ENCODE data around the gene MARCKS. TPM values are rescaled to one million over a fixed set of nuclear protein-coding genes. Genes with fewer than 3 reads are reported as not detected.

MARCKS gene
- total RNA-seq, 2 experiments from 2014 or later, result 0.47 to 0.83 TPM

DNA sequence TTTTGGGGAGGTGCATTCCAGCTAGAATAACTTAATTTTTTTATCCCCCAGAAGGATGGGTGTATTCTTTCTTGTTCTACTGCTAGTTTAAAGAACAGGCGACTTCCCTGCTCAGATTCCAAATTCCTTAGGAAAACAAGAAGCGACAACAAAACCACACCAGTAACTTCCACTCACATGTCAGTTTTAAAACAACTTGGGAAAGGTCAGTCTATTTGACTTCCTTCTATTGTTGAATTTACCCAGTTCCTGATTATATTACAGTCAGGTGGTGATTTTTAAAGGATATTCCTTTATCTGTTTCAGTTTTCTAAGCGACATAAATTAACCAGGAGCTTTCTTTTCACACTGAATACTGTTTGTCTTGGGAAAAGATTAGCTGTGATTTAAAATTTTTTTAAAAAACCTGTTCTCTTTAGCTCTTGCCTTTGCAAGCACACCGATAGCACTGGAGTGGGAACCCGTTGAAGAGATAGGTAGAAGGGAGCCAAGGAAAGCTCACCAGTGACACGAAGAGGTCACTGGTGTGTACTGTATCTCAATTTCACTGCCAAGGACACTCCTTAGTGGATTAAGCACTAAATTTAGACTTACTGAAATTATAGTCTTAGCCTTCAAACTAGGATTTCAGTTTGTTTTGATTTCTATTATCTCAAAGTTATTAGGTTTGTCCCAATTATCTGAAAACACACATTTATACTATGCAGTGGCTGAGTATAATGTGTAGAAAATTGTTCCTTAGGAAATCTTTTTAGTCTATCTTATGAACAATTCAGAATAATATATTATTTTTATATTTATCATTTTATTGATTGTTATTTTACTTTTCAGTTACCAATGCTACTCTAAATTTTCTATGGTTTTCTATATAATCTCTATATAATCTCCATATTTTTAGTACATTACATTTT is 22.3 kb downstream of the MARCKS start:
- peaks cover 26% of the 10 kb centered on the region for H3K27me3 Mint-ChIP-seq
- no peak overlapping the region for H3K27ac Mint-ChIP-seq
- ATAC-seq (peak; percentile 80), DNase-seq (peak; percentile 25)
- intact Hi-C loops (cut with micrococcal nuclease), result no loop called here
- H3K9me3 Mint-ChIP-seq, result no peaks in the 10 kb centered on the region
- H3K4me3 Mint-ChIP-seq, result no peak overlapping the region
- H3K4me1 Mint-ChIP-seq (ENCODE audit: low read depth), result no peaks in the 10 kb centered on the region
- no peaks in the 10 kb centered on the region for H3K36me3 Mint-ChIP-seq (ENCODE audit: low read depth)
- ChIA-PET CTCF (interaction anchor here (0.6 to 1.0 kb wide), 3 partner anchors 10 to 215 kb away, joined by 3 to 4 read pairs (median 3); no protein-coding TSS in a partner anchor), POLR2A (no interaction called here)
- TF ChIP-seq, protein P1, sequence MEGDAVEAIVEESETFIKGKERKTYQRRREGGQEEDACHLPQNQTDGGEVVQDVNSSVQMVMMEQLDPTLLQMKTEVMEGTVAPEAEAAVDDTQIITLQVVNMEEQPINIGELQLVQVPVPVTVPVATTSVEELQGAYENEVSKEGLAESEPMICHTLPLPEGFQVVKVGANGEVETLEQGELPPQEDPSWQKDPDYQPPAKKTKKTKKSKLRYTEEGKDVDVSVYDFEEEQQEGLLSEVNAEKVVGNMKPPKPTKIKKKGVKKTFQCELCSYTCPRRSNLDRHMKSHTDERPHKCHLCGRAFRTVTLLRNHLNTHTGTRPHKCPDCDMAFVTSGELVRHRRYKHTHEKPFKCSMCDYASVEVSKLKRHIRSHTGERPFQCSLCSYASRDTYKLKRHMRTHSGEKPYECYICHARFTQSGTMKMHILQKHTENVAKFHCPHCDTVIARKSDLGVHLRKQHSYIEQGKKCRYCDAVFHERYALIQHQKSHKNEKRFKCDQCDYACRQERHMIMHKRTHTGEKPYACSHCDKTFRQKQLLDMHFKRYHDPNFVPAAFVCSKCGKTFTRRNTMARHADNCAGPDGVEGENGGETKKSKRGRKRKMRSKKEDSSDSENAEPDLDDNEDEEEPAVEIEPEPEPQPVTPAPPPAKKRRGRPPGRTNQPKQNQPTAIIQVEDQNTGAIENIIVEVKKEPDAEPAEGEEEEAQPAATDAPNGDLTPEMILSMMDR (IDR thresholded peaks at IDR 0.05), result peak; percentile 45

DNA sequence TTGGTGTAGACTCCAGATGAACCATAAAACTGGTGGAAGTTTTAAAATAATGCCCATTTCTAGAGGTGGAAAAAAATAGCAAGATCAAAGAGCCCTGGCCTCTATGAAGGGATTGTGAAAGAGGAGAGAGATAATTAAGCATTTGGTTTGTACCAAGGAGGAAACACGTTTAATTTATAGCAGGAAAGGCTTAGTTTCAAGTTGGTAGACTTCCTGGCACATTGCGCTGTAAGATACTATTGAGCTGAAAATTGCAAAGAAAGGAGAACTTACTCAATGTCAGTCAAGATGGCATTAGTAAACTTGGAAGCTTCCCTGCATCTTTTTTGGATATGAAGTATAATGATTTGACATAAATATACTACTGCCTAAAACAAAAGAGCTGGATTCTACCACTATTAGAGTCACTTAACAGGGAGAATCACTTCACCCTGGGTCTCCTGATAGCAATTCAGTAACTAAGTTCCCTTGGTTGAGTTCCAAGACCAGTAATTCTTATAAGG is 24.4 kb downstream of the MARCKS start:
- ChIA-PET CTCF (no interaction called here), POLR2A (no interaction called here)
- DNase-seq, result no peak
- H3K36me3 Mint-ChIP-seq (ENCODE audit: low read depth), result no peaks in the 10 kb centered on the region
- intact Hi-C loops (cut with micrococcal nuclease), result no loop called here
- TF ChIP-seq, protein P1 (IDR thresholded peaks at IDR 0.05), result no peak
- H3K4me1 Mint-ChIP-seq (ENCODE audit: low read depth), result no peaks in the 10 kb centered on the region
- H3K4me3 Mint-ChIP-seq, result no peak overlapping the region
- H3K9me3 Mint-ChIP-seq, result no peaks in the 10 kb centered on the region
- H3K27ac Mint-ChIP-seq, result no peak overlapping the region
- H3K27me3 Mint-ChIP-seq, result peaks cover 24% of the 10 kb centered on the region
- ATAC-seq, result no peak

DNA sequence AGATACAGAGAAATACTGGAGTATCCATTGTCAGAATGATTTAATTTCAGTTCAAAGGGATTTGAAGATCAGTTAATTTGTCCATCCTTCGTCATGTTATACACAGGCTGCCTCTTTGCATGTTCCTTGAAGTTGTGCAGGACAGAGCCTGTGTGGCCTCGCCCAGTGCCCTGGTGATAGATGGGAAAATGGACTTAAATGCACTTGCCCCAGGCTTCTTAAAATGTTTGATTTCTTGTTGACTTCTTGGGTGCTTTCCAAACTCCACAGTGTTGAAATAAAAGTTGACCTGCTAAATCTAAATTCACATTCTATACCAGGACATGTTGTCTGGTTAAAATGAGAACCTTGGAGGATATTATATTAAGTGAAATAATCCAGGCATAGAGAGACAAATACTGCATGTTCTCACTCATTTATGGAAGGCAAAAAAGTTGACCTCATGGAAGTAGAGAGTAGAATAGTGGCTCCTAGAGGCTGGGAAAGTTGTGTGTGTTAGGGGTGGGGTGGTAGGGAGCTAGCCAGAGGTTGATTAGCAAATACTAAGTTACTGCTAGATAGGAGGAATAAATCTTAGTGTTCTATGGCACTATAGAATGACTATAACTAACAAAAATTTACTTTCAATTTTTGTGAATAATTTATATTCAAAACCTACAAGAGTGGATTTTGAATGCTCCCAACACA is 25.3 kb downstream of the MARCKS start:
- ChIA-PET POLR2A (no interaction called here), CTCF (no interaction called here)
- Mint-ChIP-seq H3K4me3 (no peak overlapping the region), H3K9me3 (no peaks in the 10 kb centered on the region), H3K4me1 (ENCODE audit: low read depth) (no peaks in the 10 kb centered on the region), H3K27me3 (peaks cover 22% of the 10 kb centered on the region), H3K27ac (no peak overlapping the region), H3K36me3 (ENCODE audit: low read depth) (no peaks in the 10 kb centered on the region)
- DNase-seq (no peak), ATAC-seq (no peak)
- intact Hi-C loops (cut with micrococcal nuclease), result no loop called here
- TF ChIP-seq, protein P1 (IDR thresholded peaks at IDR 0.05), result no peak

DNA sequence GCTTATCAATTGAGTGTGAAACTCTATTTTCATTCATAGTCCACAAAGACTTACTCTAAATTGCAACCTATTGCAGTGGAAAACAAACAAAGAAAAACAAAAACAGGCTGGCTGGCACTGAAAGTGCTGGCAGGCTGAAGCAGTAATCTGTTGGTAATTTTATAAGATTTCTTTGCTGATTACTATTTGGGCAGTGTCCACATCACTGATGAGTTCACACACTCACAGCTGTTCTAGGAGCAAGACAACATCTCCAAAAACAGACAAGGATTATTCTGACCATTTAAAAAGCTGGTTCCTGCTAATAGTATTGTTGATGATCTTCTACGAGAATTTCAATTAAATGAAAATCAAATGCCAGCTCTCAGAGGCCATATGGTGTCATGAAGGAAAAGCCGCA is 26.9 kb downstream of the MARCKS start:
- ATAC-seq (no peak), DNase-seq (no peak)
- Mint-ChIP-seq H3K27ac (no peak overlapping the region), H3K9me3 (no peaks in the 10 kb centered on the region), H3K27me3 (peaks cover 21% of the 10 kb centered on the region), H3K4me3 (no peak overlapping the region), H3K36me3 (ENCODE audit: low read depth) (no peaks in the 10 kb centered on the region), H3K4me1 (ENCODE audit: low read depth) (no peaks in the 10 kb centered on the region)
- intact Hi-C loops (cut with micrococcal nuclease), result no loop called here
- POLR2A ChIA-PET, result no interaction called here
- CTCF ChIA-PET, result interaction anchor here (1.6 kb wide), 1 partner anchor 25 kb away, joined by 7 read pairs; no protein-coding TSS in a partner anchor
- TF ChIP-seq, protein P1 (IDR thresholded peaks at IDR 0.05), result no peak

DNA sequence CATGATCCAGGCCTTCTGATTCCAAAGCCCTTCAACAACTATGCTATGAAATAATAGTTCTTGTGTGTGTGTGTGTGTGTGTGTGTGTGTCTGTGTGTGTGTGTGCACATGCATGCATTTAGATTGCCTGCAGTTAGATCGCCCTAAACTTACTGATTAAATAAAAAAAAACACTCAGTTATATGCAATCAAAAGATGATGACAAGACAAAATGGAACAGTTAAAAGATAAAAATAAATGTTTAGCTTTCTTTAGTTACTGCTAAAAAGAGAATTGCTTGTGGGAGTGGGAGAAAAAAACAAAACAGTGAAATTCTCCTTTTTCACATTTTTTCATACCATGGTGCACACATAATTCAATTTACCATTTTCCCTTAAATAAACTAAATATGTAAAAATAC is 29.4 kb downstream of the MARCKS start:
- ChIA-PET CTCF (no interaction called here), POLR2A (no interaction called here)
- intact Hi-C loops (cut with micrococcal nuclease), result no loop called here
- Mint-ChIP-seq H3K27ac (no peak overlapping the region), H3K9me3 (no peaks in the 10 kb centered on the region), H3K4me3 (no peak overlapping the region), H3K36me3 (ENCODE audit: low read depth) (no peaks in the 10 kb centered on the region), H3K27me3 (peaks cover 18% of the 10 kb centered on the region), H3K4me1 (ENCODE audit: low read depth) (no peaks in the 10 kb centered on the region)
- ATAC-seq (no peak), DNase-seq (no peak)
- TF ChIP-seq, protein P1 (IDR thresholded peaks at IDR 0.05), result no peak

Measured in activated CD8-positive, alpha-beta T cell treated with anti-CD3 and anti-CD28 coated beads for 36 hours (primary cell).